ENCODE results near the gene CYP1B1. TPM values are rescaled to one million over a fixed set of nuclear protein-coding genes. Genes with fewer than 3 reads are reported as not detected.
"Not testable (repeated sequence)": the region's sequence is repeated elsewhere in the genome, so short reads cannot be mapped to it uniquely, and the experiment has no call there.

Gene CYP1B1
- total and polyA plus RNA-seq, 2 of the 4 experiments (the other 2 are of a cell fraction) = 0.65 to 1.1 TPM

DNA sequence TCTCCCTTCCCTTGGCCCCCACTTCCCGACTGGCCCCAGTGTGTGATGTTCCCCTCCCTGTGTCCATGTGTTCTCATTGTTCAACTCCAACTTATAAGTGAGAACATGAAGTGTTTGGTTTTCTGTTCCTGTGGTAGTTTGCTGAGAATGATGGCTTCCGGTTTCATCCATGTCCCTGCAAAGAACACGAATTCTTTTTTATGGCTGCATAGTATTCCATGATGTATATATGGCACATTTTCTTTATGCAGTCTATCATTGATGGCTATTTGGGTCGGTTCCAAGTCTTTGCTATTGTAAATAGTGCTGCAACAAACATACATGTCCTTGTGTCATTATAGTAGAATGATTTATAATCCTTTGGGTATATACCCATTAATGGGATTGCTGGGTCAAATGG, 35.4 kb upstream of the CYP1B1 start:
- H3K56ac ChIP-seq (ENCODE audit: extremely low read depth, insufficient read depth, low read length); H3K4me2 ChIP-seq (ENCODE audit: low read depth, low read length); H3K27ac ChIP-seq (ENCODE audit: insufficient read depth, low read length); H3K23ac ChIP-seq (ENCODE audit: low read depth, low read length); intact Hi-C loops (cut with micrococcal nuclease); H2BK20ac ChIP-seq (ENCODE audit: low read depth, low read length); H2AK5ac ChIP-seq (ENCODE audit: low read depth, low read length); H3K14ac ChIP-seq (replicated peaks; ENCODE audit: low read depth, low read length); H3K4ac ChIP-seq (ENCODE audit: low read depth, low read length); H2AK9ac ChIP-seq (replicated peaks; ENCODE audit: low read depth, low read length, poor library complexity); H3K4me3 ChIP-seq (ENCODE audit: insufficient read depth, low read depth, low read length); H2BK15ac ChIP-seq (ENCODE audit: low read depth, low read length); H4K5ac ChIP-seq (ENCODE audit: low read depth, low read length); H3K36me3 ChIP-seq (ENCODE audit: control insufficient read depth, insufficient read depth, low read length); H4K91ac ChIP-seq (ENCODE audit: insufficient read depth, low read depth, low read length); H3K4me1 ChIP-seq (ENCODE audit: control insufficient read depth, insufficient read depth, low read length); H3K9ac ChIP-seq (ENCODE audit: low read depth, low read length); dilution Hi-C loops (cut with HindIII; ENCODE audit: low sequenced_read_pairs, unreplicated experiment); H3K9me1 ChIP-seq (ENCODE audit: insufficient read depth, low read length); DNase-seq; H4K8ac ChIP-seq (ENCODE audit: low read depth in 2 of 2, low read length in 2 of 2); CTCF ChIA-PET; BruUV-seq (replicated peaks); ATAC-seq (ENCODE audit: low read depth); H3K9me3 ChIP-seq (ENCODE audit: control insufficient read depth, insufficient read depth, low read length); H3K18ac ChIP-seq (ENCODE audit: low read depth, low read length); POLR2A ChIA-PET (ENCODE audit: unreplicated experiment); H4K20me1 ChIP-seq (ENCODE audit: insufficient read depth, low read length); H2BK120ac ChIP-seq (ENCODE audit: low read depth, low read length); H2BK5ac ChIP-seq (ENCODE audit: low read depth, low read length, poor library complexity, severe bottlenecking); H3K79me1 ChIP-seq (ENCODE audit: low read depth in 1 of 2, low read length in 2 of 2); H2AFZ ChIP-seq (replicated peaks; ENCODE audit: low read length, poor library complexity); in situ Hi-C loops (cut with MboI; ENCODE audit: low sequenced_read_pairs): not testable (repeated sequence)
- WGBS, 2 experiments (ENCODE audit: extremely low coverage in 2 of 2, insufficient read length in 1 of 2) = no CpG with 5 or more reads among the region's 4 CpGs
- H3K27me3 ChIP-seq (ENCODE audit: control insufficient read depth, insufficient read depth, low read length) = peaks cover 13% of the 10 kb centered on the region; the same call in 1 of the 2 replicates

Data from IMR-90 (cell line).